Activated T-cell treated with anti-CD3 and anti-CD28 coated beads for 4 hours (primary cell): ENCODE results near the gene SOX6.

Experiments used
- DNase-seq: peaks from one replicate; pipeline ENCODE4 v3.0.0-alpha.2; 2020

Gene SOX6

DNA sequence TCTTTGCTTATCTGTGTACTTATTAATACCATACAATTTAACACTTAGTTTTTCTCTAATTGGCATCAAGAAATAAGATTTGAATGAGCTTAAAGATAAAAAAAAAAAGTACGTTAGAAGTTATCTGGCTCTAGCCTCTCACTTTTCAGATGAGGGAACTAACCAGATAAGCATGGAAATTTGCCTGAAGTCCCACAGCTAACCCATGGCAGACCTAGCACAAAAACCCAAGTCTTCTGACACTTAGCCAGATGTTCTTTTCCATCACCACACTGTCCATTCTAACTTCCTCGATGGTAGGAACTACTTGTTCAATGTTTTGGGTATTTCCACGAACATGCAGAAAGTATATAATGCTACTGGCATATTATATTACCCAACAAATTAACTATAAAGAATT, 7.4 kb upstream of the SOX6 start:
- no peak for DNase-seq

DNA sequence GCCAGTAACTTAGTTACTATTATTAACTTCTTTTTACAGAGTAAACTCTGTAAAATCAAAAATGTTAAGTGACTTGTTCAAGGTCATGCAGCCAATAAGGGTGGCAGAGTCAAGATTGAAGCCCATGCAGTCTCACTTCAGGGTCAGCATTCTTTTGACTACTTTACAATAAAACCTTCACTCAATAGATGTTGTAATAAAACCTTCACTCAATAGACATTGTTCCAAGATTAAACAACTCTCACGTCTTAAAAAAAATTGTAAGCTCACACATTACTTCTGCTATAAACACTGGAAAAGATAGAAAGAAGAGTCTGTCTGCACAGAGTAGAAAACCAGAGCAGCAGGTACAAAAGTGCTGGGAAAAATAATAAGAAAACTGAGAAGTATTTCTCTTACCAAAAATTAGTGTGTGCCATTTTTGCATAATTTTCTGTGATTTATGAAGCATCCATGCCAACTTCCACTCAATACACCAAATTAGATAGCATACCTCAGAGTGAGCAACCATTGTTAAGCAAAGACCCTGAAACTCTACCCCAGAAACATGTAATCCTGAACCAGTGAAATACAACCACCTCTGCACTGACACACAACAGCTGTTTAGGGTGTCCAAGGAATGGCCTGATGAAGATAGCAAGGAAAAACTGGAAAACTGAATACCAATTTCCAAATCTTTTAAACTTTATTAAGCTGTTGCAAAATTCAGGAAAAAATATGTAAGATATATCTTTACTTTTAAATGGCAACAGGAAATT, 4.9 kb upstream of the SOX6 start:
- no peak for DNase-seq

DNA sequence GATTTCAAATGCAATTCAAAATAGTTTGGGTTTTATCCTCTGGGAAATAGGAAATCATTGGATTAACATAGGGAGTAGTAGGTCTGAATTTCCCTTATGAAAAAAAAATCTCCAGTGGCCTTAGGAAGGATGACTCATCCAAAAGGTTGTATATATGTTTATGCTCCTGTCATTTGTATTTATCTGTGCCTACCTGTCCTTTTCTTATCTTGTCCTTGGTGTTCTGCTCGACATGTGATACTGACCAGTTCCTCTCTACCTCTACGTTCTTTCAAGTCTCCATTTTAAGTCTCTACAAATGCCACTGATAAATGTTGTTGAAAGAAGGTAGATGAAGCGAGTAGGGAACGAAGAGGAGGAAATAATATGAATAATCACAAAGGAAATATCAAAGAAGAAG, 3.0 kb upstream of the SOX6 start:
- no peak for DNase-seq

DNA sequence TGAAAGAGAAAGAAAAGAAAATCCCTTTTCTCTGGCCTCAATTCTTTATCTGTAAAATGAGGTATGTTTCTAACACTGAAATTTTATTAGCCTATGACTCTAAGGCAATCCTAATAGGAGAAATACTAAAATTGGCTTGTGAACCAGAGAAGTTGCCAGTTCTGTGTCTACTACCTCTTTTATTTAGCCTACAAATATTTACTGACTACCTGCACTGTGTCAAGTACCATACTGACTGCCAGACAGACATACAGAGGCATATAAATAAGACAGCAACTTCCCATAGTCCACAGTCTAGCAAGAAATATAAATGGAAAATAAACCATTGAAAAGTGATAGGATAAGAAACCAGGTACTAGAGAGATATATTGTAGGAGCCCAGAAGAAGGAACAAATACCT, 2.4 kb upstream of the SOX6 start:
- DNase-seq, result no peak

DNA sequence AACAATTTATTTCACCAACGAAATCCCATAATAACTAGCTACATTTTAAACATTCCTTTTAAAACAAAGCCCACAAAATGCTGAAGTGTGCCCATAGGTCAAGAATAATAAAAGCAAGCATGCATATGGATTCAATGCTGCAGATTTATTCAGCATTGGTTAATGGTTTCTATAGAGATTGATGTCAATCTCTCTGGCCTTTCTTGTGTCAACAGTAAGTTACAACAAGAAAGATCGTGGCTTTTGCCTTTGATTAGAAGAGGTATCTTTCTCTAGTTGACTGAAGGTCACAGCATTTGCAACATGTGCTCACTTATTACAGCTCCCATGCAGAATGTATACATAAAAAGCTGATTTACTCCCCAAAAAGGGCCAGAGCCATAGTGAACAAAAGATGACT, 1.4 kb upstream of the SOX6 start:
- no peak for DNase-seq

DNA sequence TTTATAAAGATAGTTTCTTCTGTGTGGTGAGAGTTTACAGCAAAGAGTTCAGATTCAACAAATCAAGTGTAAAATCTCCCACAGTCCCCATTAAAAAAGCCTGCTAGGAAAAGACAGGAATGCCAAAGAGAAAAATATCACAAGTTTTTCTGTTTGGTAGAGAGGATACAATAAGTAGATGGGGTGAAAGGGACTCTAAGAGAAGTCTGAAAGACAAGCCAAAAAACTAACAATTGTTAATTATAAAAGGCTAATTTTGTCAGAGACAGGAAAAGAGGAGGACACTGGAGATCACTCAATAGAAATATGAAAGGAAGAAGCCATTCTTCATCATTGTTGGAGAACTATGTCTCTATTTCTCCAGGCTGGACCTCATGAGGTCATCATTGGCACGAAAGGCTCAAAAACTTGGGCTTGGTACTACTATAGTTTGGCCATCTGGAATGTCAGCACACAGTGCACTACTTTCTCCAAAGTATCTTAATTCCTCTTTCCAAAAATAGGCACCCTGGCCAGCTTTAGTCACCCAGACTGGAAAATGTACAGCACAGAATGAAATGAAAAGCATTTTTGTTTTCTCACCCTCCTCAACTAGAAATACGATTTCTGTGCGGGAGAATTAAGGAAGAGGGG, 531 bp upstream of the SOX6 start:
- DNase-seq, result no peak

DNA sequence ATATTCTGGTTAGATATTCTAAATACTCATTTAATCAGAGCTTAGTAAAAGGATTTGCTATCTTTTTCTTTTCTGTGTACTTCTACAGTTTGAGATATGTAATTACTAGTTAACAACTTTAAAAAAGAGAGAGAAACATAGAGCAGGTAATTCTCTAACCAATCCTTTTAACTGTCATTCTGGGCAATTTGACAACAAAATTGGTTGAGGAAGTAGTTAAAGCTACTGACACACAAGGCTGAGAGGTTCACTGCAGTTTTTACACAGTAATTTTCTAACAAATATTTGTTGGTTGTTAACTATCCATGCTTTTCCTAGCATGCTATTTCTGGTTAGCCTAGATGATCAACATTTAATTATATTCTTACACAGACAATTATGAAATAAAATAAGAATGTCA, 3.6 kb downstream of the SOX6 start:
- no peak for DNase-seq

DNA sequence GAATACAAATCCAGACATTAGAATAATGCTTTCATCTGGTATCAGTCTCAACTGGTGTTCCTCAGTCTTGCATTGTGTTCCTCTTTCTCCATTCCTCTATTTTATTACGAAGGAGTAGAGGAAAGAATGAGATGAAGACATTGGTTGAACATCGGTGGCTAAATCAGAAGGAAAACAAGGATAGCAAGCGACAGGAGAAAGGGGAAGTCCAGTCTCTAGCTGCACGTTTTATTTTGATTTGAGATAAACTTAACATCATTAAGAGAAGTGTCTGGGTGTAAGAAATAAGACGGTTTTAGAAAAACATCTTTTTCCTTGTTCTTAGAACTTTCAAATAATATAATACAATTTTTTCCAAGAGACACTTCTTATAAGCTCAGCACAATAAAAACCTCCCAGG, 6.2 kb downstream of the SOX6 start:
- no peak for DNase-seq

DNA sequence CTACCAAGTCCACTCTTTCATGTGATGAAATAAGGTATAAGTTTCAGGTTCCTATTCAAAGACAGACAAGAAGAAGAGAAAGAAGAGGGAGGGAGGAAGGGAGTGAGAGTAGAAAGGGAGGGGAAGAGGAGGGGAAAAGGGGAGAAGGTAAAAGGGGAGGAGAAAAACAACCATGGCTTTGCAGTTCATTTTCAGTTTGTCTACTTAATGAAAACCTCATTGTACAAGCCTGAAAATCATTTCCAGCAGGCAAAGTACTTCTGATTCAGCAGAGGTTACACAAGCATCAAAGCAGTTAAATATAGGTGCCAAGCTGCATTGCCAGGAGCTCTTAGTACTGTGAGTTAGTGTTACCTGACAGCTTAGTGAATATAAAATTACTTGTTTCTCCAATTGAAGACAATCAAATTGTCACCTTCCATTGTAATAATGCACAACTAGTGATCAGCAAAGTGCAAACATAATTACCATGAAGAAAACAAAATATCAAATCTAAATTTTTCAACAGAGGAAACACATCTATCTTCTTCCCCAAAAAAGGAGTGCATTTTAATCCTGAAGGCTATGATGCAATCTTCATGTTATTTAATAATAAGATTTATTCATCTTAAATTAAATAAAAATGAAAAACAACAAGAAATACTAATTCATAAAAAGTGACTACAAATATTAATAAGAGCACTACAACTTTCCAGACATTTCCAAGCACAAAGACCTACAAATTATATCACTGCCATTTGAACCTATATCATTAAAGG, 8.2 kb downstream of the SOX6 start:
- DNase-seq, result no peak

DNA sequence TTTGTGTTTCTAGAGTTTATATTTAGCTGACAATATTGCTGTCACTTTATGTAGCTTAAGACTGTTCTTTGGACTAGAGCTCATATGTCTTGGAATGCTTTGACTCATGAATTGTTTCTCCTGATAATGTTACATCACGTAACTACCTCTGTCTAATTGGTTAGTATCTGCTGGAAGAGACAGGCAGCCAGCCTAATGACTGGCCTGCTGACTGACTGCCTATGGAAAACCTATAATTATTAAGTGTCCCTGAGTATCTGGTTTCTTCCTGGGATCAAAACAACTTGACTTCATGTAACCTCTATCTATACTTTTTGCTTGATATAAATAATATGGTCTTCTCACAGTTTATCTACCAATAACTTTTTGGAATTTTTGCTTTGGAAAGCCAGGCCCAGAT, 9.4 kb downstream of the SOX6 start:
- DNase-seq, result no peak

DNA sequence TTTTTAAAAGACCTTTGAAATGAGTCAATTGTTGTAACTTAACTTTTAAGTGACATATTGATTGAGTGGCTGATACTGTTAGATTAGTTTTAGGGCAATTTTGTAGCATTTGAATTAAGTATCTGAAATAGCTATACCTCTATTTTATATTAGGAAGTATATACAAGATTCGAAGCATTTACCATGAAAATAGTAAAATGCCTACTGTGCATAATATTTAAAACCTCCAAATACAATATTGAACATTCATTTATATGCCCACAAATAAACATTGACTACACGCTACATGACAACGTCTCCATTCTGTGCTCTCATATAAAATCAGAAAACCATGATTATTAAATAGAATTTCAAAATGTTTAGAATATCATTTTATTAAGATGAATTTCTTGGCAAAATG, 14.5 kb downstream of the SOX6 start:
- DNase-seq, result no peak

DNA sequence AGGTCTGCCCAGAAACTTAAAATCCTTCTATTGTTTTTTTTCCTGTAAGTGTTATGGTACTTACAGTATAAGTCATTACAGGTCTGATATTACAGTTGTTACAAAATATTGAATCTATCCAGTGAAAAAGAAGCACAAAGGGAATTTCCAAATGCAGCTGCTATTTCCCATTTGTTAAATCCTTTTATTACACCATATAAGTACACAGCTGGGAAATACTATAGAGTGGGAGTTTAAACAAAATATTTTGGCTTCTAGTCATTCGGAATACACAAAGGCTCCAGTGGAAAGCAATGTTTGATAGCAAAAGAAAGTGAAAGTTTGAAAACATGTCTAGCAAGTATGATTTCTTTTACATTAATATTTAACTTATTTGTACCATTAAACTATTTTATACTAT, 18.0 kb downstream of the SOX6 start:
- DNase-seq, result no peak

DNA sequence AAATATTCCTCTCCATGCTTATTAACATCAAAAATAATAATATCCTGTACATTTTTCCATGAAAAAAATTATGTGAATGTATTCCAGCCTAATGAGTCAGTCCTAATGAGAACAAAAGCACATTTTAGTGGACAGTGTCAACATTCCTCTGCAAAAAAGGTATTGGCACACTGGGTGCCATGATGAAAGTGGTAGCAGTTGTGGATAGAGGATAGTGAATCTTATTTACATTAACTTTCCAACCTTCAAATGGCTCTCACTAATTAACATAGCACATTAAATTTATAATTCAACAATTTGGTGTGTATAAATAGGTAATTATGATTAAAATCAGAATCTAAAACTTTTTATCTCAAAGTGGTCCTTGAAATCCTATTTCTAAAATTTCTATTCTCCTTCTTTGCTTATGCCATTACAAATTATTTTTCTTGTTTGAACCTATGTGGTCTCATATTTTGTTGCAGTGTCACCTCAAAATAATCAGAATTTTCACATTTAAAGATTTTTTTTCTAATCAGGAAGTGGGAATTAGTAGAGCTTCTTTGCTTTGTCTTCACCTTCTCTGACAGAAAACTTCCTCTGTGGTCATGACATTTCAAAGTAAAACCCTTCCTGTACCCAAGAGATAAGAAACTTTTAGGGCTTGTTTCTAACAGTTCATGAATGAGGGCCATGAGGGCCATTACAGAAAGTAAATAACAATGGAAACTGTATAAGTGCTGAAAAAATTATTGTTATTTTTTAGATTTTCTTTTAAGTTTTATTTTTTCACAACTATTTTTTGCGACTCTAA, 18.7 kb downstream of the SOX6 start:
- no peak for DNase-seq

DNA sequence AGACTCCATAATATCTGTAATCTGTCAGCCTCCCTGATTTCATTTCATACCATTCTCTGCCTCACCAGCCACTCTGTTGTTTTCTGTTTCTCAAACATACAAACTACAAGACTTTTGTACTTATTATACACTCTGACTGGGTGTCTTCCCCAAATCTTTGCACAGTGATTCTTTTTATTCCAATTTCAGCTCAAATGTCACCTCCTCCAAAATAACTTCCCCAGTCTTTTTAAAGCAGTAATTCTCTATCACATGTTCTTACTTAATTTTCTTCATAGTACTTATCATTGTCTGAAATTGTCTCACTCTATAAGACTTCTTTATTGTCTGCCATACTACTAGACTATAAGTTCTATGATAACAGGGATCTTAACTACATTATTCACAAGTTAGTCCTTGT, 19.6 kb downstream of the SOX6 start:
- no peak for DNase-seq

DNA sequence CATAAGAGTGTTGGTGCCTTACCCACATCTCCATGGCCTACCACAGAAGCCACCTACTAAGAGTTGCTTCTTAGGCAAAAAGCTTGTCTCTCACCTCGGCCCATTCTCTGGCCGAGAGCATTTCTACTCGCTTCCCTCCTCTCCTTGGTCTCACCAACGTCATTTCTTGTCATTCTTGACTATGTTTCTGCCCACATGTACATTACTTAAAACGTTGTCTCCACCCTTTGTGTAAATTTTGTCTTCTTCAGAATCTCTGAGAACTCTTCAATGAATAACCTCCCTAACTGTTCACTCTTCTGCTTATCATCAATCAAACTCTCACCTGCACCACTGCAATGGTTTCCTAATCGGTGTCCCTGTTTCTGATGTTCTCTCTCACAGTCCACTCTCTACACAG, 20.1 kb downstream of the SOX6 start:
- DNase-seq, result no peak

DNA sequence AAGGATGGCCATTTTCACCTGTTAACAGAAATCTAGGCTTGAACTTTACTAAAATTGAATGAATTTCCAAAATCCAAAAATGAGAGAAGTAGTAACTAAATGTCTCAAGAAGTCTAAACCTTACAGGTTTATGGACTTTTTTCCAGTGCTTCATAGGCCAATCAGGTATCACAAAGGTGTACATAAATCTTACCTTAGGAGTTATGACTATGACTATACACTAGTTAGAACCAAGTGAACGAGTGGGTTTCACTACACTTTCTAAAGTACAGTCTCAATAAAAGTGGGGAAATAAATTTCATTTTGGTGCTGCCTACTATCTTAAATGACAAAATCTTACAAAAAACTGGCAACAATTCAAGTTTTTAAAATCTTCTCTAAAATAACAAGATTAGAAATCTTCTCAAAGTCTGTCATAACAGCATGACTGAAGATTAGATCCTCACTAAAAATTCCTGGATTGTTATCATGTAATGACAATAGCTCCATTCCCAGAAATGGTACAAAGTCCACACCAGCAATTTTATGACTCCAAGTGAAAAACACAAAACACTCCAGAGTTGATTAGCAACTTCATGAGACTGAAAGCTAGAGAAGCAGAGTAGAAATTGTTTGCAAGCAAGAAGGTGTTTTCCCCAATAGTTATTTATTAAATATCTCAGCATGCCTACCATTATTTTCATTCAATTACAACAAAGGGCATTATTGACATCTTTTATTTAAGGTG, 20.9 kb downstream of the SOX6 start:
- no peak for DNase-seq

DNA sequence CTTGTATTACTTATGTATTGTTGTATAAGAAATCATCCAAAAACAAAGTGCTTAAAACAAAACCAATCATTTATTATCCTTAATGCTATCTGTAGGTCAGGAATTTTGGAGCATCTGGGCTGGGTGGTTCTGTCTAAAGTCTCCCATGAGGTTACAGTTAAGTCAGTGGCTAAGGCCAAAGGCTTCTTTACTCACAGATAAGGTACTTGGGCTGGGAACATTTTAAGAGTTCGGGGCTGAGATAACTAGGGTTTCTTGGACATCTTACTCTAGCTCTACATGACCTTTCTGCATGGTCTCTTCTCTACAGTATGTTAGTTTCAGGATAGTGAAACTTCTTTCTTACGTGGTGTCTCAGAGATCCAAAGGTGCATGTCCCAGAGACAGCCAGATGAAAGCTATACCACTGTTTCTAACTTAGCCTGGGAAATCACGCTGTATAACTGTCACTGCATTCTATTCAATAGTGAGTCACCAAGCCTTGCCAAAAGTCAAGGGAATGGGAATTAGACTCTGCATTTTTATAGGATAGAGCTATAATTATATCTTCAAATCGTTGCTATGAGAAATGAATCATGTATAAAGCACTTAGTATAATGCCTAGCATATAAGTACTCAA, 29.6 kb downstream of the SOX6 start:
- DNase-seq, result no peak

DNA sequence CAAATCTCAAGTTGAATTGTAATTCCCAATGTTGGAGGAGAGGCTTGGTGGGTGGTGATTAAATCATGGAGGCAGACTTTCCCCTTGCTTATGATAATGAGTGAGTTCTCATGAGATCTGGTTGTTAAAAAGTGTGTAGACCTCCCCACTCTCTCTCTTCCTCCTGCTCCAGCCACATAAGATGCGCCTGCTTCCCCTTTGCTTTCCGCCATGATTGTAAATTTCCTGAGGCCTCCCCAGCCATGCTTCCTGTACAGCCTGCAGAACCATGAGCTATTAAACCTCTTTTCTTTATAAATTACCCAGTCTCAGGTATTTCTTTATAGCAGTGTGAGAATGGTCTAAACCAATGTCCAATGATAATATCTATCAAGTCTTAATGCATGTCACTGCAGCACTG, 34.2 kb downstream of the SOX6 start:
- DNase-seq, result no peak

DNA sequence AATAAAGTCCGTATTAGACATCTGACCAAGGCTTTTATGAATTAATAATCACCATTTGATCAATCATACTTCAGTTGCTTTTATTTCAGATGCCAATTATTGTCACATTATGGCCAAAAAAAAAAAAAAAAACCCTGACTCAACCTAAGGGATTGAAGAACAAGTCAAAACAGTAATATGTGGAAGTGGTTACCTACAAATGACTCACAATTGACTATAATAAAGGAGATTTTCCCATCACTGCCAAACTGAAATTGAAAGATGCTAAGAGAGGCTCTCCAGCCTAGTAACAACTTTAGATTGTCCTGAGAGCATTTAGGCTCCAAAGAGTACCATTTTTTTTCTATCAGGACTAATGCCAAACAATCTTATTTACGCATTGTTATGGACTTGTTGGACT, 35.2 kb downstream of the SOX6 start:
- no peak for DNase-seq

DNA sequence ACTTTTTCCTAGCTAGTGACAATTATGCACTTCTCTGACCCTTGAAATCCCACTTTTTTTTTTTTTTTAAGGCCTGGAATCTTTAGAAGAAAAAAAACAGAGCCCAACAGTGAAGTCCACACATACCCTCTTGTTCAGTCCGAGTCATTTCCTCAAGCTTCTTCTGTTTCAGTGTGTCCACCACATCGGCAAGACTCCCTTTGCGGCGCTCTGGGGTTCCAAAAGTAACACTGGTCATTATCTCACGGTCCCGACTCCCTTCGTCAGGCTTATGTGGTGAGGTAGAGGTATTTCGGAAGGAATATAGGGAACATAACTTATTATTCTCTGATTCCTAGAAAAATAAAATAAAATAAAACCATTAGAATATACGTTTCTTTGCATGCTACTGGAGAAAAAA, 38.0 kb downstream of the SOX6 start:
- DNase-seq, result no peak

DNA sequence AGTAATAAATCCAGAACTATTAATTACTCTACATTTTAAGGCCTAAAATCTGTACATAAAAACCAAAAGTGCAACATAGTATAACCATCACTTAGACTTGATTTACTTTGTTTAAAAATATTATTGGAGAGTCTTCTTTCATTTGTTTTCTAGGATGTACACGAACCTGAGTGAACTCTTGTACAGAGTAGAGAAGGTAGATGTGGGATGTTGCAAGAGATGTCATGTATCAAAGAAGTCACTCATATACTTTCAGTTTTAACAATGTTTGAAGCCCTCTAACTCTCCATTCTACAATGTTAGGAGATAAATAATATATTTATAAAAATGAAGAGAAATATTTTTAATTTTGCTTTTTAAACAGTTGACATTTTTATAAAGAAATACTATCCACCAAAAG, 38.6 kb downstream of the SOX6 start:
- no peak for DNase-seq

DNA sequence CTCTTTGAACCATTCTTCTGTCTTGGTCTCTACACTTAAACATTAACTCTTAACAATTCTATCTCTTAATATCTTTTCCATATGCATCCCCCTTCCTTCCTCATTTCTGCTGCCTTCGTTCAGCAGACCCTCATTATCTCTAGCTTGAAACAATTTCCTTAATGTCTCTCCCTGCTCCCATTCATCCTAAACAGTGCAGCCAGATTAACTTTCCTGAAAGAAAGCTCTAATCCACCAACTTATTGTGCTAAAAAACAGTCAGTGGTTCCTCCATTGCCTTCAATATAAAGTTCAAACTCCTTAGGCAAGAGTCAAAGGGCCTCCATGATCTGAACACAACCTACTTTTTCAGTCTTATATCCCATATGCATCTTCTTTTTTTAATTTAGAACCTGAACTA, 42.5 kb downstream of the SOX6 start:
- no peak for DNase-seq
